GM10266 (cell line): ENCODE data around the gene CTBP2.

Experiments used
- DNase-seq: peaks from one replicate; pipeline ENCODE4 v3.0.0; 2012; ENCODE audit errors: extremely low spot score
- CTCF ChIP-seq: IDR thresholded peaks from 2 replicates; pipeline ENCODE4 v1.5.1; 2012; ENCODE audit warnings: mild to moderate bottlenecking, low read depth; ENCODE audit not compliant: control insufficient read depth, insufficient read depth; ENCODE audit errors: missing control alignments

The CTBP2 gene

GRCh38 chr10:125089469-125089868, 70.9 kb downstream of the CTBP2 start:
- no peak for DNase-seq
- no peak for TF ChIP-seq CTCF

GRCh38 chr10:125087897-125088215, 72.5 kb downstream of the CTBP2 start:
- no peak for DNase-seq
- TF ChIP-seq CTCF = no peak

GRCh38 chr10:125087191-125087896, 73.0 kb downstream of the CTBP2 start:
- DNase-seq = no peak
- TF ChIP-seq CTCF = no peak

- no peak for DNase-seq
Observed at GRCh38 chr10:125086691-125087090, 73.7 kb downstream of the CTBP2 start.

GRCh38 chr10:125085258-125086054, 74.9 kb downstream of the CTBP2 start:
- TF ChIP-seq CTCF = no peak
- DNase-seq = no peak

More at GRCh38 chr10:125086691-125087090, 73.7 kb downstream of the CTBP2 start:
- TF ChIP-seq CTCF = no peak

GRCh38 chr10:125084614-125085257, 75.6 kb downstream of the CTBP2 start:
- DNase-seq = no peak
- no peak for TF ChIP-seq CTCF

GRCh38 chr10:125084191-125084613, 76.2 kb downstream of the CTBP2 start:
- DNase-seq = no peak
- TF ChIP-seq CTCF = no peak
